22Rv1 (cell line): ENCODE data around the gene CNGB1.

Experiments
- ZFX ChIP-seq: fragments of 450-650 bp; IDR thresholded peaks from 2 replicates; pipeline ENCODE4 v1.6.1; 2017; ENCODE audit warnings: antibody characterized with exemption, borderline replicate concordance
- TF ChIP-seq, protein P1 (sequence below): fragments of 450-650 bp; IDR thresholded peaks from 2 replicates; pipeline ENCODE4 v1.5.1; 2017; ENCODE audit warnings: mild to moderate bottlenecking

DNA sequence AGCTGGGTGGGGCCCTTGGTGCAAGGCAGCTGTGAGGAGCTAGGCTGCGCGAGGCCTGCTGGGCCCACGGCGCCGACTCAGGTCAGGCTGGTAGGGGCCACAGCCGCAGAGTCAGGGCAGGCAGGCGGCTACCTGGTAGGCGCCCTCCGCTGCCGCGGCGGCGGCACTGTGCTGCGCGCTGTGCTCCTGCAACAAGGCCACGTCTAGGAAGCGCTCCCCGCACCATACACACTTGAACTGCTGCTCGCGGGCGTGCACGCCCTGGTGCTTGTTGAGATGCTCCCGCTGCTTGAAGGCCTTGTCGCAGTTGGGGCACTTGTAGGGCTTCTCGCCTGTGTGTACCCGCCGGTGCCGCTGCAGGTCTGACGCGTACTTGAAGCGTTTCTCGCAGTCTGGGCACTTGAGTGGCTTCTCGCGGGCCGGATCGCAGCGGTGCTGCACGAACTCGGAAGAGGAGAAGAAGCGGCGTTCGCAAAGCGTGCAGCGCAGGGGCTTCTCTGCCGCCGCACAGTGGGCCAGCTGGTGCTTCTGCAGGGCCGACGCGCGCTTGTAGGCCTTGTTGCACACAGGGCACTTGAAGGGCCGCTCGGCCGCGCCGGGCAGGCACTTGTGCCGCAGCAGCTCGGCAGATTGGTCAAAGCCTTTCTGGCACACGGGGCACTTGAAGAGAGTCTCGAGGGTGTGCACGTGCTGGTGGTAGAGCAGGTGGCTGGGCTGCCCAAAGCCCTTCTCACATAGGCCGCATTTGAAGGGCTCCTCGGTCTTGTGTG is 25.7 kb upstream of the CNGB1 start:
- TF ChIP-seq, protein P1, sequence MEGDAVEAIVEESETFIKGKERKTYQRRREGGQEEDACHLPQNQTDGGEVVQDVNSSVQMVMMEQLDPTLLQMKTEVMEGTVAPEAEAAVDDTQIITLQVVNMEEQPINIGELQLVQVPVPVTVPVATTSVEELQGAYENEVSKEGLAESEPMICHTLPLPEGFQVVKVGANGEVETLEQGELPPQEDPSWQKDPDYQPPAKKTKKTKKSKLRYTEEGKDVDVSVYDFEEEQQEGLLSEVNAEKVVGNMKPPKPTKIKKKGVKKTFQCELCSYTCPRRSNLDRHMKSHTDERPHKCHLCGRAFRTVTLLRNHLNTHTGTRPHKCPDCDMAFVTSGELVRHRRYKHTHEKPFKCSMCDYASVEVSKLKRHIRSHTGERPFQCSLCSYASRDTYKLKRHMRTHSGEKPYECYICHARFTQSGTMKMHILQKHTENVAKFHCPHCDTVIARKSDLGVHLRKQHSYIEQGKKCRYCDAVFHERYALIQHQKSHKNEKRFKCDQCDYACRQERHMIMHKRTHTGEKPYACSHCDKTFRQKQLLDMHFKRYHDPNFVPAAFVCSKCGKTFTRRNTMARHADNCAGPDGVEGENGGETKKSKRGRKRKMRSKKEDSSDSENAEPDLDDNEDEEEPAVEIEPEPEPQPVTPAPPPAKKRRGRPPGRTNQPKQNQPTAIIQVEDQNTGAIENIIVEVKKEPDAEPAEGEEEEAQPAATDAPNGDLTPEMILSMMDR, result no peak
- TF ChIP-seq ZFX, result no peak
